ENCODE results near the gene WDR37.

Gene WDR37

DNA sequence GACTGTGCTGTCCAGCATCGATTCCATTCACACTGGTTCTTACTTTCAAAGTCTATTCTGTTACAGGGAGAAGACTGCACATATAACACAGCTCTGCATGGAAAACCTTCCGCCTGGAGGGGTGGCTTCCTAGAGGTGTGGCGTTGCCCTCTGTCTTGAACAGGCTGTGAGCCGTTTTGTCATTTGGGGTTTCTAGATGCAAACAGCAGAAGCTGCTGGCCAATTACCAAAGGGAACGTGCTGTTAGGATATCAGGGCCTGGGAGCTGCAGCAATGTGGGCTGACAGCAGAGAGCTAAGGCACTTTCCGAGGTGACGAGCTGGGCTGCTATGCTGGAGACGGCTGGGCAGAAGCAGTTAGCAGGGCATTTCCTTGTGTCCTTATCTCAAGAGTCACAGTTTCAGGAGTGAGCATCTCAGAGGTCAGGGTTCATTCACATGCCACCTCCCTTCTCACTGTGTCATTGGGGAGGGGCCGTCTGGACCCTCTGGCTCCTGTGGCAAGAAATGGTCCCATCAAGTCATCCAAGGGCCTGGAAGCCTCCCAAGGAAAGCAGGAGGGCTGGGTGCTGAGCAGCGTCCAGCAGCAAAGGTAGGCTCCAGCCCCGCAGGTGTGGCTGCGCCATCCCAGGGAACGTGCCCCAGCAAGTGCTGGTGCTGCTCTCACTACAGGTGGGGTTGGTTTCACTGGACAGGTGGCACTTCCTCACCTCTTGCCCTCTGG is 106.5 kb downstream of the WDR37 start:
- in situ Hi-C loops (cut with HindIII; ENCODE audit: low sequenced_read_pairs): no loop called here

DNA sequence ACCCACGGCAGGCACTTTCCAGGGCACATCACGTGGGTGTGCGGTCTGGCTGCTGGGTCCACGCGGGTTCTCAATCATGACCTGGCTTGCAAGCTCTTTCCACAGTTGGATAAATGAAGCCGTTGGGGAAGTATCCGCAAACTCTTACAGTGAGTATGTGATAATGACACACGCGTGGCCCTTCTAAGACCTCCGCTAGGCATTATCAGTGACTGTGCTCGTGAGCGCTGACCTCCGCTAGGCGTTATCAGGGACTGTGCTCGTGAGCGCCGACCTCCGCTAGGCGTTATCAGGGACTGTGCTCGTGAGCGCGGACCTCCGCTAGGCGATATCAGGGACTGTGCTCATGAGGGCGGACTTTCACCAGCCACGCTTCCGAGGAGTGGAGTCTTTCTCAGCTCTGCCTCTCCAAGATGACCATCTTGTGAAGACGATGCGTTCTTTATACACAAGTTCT is 107.0 kb downstream of the WDR37 start:
- in situ Hi-C loops (cut with HindIII; ENCODE audit: low sequenced_read_pairs): no loop called here

GRCh38 chr10:1163831-1164230 is 107.6 kb downstream of the WDR37 start:
- in situ Hi-C loops (cut with HindIII; ENCODE audit: low sequenced_read_pairs): no loop called here

DNA sequence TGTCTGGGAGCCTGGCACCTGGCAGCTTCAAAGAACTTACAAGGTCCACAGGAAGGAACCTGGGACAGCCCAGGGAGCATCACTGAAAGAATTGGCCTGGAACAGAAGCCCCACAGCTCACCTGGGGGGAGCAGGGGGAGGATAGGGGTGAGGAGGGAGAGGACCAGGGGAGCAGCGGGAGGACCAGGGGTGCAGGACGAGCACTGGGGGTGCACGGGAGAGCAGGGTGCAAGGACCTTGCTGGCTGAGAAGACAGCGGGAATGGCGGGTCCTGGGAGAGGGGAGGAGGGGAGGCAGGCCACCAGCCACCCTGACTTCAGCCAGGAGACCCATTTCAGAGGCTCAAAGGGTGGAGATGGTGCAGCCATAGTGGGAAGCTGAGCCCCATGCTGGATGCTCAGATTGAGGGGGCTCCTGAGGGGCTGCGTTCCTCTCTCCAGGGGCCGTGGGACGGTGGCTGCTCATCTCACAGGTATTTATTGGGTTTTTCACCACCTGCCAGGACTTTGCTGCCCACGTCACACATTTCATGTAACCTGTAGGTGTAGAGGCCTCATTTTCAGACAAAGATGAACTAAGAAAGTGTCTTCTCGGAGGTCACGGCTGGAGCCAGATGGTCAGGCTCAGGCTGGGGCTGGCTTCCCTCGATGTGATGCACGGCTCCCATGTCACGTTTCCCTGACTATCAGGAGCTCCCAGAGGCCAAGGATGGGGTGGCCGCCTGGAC is 110.1 kb downstream of the WDR37 start:
- in situ Hi-C loops (cut with HindIII; ENCODE audit: low sequenced_read_pairs): no loop called here

DNA sequence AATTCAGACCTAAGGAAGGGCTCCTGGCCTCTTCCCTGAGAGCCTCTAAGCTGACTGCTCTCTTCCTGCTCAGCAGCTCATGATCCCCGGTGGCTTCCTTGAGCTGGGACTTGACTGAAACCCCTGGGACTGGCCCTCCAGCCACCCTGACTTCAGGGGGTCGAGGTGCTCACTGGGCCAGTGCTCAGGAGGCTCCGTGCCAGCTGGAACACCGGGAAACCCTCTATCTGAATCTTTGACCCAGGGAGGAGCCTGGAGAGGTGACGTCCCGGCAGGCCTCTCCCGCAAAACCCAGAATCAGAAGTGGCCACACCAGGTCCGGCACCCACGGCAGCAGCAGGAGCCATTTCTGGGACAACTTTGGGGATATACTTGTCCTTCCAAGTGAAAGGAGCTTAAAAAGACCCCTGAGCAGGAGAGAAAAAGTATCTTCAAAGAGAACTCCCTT is 110.7 kb downstream of the WDR37 start:
- in situ Hi-C loops (cut with HindIII; ENCODE audit: low sequenced_read_pairs): no loop called here

DNA sequence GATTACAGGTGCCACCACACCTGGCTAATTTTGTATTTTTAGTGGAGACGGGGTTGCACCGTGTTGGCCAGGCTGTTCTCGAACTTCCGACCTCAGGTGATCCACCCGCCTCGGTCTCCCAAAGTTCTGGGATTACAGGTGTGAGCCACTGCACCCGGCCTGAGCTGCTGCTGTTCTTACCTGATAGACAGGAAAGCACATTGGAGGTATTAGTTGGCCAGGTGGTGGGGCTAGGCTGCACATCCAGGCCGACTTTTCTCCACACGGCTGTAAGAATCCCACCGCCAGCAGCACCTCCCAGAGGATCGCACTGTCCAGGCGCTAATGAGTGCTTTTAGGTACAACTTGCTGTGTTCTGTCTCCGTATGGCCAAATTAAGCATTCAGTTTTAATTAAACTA is 112.6 kb downstream of the WDR37 start:
- in situ Hi-C loops (cut with HindIII; ENCODE audit: low sequenced_read_pairs): no loop called here

GRCh38 chr10:1169186-1169885 is 113.2 kb downstream of the WDR37 start:
- in situ Hi-C loops (cut with HindIII; ENCODE audit: low sequenced_read_pairs): no loop called here

DNA sequence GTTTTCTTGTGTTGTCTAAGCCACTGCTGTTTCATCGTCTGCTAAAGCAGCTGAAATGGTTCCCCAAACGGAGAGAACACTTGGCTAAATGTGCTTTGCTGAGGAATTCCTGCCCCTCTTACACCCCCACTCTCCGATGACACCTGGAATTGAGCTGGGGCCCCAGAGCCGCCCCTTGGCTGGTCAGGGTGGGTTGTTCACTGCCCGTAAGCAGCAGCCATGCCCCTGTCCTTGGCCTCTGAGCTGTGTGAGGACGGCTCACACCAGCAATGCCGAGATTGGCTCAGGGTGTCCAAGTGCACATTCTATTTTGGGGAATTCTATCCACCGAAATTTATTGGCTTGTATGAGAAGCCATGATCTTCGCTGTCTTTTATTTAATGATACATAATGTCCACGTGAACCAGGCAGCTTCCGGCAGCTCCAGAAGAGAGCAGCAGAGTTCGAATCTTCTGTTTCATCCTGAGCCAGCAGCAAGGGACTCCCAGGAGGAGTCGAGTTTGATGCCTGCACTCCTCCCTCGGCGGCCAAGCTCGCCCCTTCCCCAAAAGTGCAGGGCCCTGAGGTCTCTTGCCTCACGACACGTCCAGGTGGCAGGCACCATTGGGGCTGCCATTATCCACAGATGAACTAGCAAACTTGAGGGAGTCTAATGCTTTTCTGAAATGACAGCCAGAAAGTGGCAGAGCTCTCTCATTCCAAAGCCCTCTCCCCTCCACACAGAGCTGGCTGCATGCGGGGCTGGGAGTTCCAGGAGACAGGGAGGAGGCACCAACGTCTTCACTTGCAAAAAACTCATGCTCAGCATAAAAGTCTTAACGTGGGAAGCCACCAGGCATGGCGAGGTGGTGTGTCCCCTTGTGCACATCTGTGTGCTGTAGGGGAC is 114.0 kb downstream of the WDR37 start:
- in situ Hi-C loops (cut with HindIII; ENCODE audit: low sequenced_read_pairs): no loop called here

GRCh38 chr10:1170867-1171180 is 114.6 kb downstream of the WDR37 start:
- in situ Hi-C loops (cut with HindIII; ENCODE audit: low sequenced_read_pairs): no loop called here

GRCh38 chr10:1171182-1171581 is 115.0 kb downstream of the WDR37 start:
- in situ Hi-C loops (cut with HindIII; ENCODE audit: low sequenced_read_pairs): no loop called here

DNA sequence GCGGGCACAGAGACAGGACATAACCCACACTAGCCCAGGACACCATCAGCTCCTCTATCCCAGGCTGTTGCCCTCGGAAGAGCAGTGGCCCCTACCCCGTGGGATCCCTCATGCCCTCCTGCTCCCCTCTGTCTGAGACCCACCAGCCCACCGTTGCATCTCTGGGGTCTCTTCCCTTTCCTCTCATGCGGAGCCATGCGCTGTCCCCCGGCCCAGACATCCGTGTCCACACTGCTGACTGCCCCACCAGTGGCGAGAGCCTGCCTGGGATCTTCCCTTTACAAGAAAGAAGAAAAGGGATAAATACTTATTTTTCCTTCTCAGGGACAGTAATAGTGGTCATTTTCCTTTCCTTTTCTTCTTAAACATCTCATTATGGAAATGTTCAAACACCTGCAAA is 115.4 kb downstream of the WDR37 start:
- in situ Hi-C loops (cut with HindIII; ENCODE audit: low sequenced_read_pairs): no loop called here

DNA sequence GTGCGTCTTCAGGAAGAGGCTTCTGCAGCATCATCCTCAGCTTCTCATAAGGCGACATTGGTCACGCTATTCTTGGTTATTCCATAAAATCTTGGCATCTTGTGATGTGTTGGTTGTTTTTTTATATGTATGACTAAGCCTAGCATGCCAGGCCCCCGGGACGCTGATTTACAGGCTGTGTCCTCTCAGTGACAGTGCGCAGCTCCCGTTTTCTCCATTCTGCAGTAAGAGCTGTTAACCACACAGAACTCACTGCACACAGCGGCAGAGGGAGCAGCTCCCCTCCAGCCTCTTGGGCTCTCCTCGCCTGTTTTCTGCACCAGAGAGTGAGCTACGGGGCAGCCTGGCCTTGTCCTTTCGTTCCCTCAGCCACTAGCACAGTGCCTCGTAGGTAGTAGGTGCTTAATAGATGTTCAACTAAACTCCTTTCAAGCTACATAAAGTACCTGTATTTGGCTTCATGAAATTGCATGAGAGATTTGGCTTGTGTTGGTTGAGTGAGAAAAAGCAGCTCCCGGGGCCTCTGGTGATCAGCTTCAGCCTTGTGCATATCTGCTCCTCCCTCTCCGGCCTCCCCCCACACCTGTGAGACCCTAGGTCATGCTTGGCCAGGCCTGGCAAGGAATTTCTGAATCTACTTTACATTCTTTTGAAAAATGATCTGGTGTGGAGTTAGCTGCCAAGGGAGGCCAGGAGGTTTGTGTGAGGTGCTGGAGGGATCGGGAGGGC is 116.2 kb downstream of the WDR37 start:
- in situ Hi-C loops (cut with HindIII; ENCODE audit: low sequenced_read_pairs): no loop called here

DNA sequence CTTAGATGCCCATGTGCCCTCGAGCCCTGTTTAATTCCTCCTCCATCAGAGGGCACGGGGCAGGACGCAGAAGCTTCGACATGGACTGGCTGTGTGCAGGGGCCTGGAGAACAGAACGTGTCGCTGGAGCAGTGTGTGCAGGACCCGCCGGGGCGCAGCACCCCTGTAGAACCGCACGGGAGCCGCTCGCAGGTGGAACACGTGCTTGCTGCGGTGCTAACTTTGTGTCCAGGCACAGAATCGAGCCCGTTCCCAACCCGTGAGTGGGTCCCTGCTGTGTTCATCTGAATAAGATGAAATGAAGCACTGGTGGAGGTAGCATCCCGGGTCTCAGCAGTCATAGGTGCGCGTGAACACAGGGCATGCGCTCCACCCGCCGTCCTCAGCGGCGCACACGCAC is 116.9 kb downstream of the WDR37 start:
- in situ Hi-C loops (cut with HindIII; ENCODE audit: low sequenced_read_pairs): no loop called here

DNA sequence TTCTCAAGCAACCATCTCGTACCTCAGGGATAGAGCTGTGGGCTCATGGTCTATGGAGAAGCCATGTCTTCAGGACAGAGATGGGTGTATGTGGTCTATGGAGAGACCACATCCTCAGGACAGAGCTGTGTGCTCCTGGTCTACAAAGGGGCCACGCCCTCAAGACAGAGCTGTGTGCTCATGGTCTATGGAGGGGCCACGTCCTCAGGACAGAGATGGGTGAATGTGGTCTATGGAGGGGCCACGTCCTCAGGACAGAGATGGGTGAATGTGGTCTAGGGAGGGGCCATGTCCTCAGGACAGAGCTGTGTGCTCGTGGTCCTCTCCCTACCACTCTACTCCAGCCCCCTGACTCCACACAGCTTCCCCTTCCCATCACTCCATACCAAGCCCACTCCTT is 117.8 kb downstream of the WDR37 start:
- in situ Hi-C loops (cut with HindIII; ENCODE audit: low sequenced_read_pairs): no loop called here

DNA sequence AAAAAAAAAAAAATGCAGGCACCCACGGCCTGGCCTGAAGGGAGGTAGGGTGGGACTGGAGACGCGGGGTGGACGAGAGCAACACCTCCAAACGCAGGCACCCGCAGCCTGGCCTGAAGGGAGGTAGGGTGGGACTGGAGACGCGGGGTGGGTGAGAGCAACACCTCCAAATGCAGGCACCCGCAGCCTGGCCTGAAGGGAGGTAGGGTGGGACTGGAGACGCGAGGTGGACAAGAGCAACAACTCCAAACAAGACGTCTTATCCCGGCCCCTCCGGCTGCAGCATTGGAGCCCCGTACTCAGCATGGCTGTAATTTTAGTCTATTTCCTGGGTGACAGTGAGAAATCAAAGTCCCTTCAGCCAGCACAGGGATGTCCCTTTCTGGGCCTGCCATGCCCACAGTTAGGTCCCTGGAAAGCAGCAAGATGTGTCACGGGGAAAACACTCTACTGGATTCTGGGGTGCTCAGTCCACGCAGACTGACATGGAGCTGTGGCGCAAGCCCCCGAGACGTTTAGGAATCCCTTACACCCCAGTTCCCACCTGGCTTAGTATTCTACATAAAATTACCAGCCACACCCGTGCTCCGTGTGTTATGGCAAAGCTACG is 119.9 kb downstream of the WDR37 start:
- in situ Hi-C loops (cut with HindIII; ENCODE audit: low sequenced_read_pairs): no loop called here

- in situ Hi-C loops (cut with HindIII; ENCODE audit: low sequenced_read_pairs): no loop called here
Measured at GRCh38 chr10:1177936-1178335, 121.8 kb downstream of the WDR37 start.

- in situ Hi-C loops (cut with HindIII; ENCODE audit: low sequenced_read_pairs): no loop called here
Measured at GRCh38 chr10:1178506-1178905, 122.3 kb downstream of the WDR37 start.

DNA sequence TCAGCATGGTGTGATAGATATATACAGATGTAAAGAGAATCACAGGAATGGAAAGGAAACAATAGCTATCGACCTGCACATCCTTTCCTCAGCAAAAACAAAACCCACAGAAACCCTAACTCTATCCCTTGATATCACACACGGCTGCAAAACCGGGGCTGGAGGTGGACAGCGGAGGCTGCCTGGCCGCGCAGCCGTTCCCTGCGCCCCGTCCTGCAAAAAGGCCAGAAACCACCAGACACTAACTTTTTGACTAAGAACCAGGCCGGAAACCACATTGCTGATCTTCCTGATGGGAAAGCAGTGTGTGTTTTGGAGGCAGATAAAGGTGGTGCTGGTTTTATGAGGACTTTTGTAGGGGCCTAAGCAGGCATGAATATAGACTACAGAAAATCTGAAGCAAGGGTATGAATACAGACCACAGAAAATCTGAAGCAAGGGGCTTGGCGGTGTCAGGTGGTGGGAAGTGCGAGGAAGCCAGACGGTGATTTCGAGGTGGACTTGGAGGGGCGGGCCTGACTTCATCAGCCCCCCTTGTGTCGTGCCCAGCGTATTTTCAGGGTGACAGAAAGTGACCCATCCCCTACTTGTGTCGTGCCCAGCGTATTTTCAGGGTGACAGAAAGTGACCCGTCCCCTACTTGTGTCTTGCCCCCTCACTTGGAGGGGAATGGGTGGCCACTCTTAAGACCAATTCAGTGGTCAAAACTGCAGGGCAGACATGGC is 123.3 kb downstream of the WDR37 start:
- in situ Hi-C loops (cut with HindIII; ENCODE audit: low sequenced_read_pairs): no loop called here

DNA sequence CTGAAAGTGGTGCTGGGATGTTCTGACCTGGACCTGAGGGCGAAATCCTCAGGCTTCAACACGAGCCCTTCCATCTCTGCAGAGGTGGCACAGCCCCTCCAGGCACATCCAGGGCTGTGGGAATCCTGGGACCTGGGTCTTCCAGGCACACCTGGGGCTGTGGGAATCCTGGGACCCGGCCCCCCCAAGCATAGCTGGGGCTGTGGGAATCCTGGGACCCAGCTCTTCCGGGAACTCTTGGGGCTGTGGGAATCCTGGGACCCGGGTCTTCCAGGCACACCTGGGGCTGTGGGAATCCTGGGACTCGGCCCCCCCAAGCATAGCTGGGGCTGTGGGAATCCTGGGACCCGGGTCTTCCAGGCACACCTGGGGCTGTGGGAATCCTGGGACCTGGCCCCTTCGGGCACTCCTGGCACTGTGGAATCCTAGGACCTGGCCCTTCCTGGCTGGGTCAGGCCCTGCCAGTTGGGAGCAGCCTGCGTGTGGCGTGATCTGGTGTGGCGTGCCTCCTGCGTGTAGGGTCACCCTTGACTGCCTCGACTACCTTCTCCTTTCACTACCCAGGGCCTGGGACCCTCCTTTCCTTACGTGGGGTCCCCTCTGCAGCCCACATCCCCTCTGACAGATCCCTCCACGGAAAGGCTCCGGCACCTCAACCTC is 124.0 kb downstream of the WDR37 start:
- in situ Hi-C loops (cut with HindIII; ENCODE audit: low sequenced_read_pairs): no loop called here
